ENCODE measurements around the gene FIGNL2.
"Not testable (repeated sequence)": the region's sequence is repeated elsewhere in the genome, so short reads cannot be mapped to it uniquely, and the experiment has no call there.

Gene FIGNL2

GRCh38 chr12:51848326-51848727 lies at the start of gene FIGNL2:
Gene FIGNL2, minus strand, starts transcription at chr12:51848718. Its CDS starts 26,305 bp downstream, at chr12:51822413.
- DNase-seq (ENCODE audit: low read depth in 3 of 3) = no peak

GRCh38 chr12:51897181-51897580 lies 48.7 kb upstream of the FIGNL2 start:
- no peak for DNase-seq (ENCODE audit: low read depth in 3 of 3)

GRCh38 chr12:51896236-51896635 lies 47.7 kb upstream of the FIGNL2 start:
- no peak for DNase-seq (ENCODE audit: low read depth in 3 of 3)

- no peak for DNase-seq (ENCODE audit: low read depth in 3 of 3)
Measured at GRCh38 chr12:51895378-51896135, 47.0 kb upstream of the FIGNL2 start.

GRCh38 chr12:51893786-51894185 lies 45.3 kb upstream of the FIGNL2 start:
- DNase-seq (ENCODE audit: low read depth in 3 of 3) = no peak

GRCh38 chr12:51891843-51892242 lies 43.3 kb upstream of the FIGNL2 start:
- no peak for DNase-seq (ENCODE audit: low read depth in 3 of 3)

GRCh38 chr12:51890511-51891171 lies 42.1 kb upstream of the FIGNL2 start:
- no peak for DNase-seq (ENCODE audit: low read depth in 3 of 3)

GRCh38 chr12:51890133-51890464 lies 41.6 kb upstream of the FIGNL2 start:
- no peak for DNase-seq (ENCODE audit: low read depth in 3 of 3)

GRCh38 chr12:51889216-51890132 lies 41.0 kb upstream of the FIGNL2 start:
- no peak for DNase-seq (ENCODE audit: low read depth in 3 of 3)

GRCh38 chr12:51888316-51889215 lies 40.0 kb upstream of the FIGNL2 start:
- no peak for DNase-seq (ENCODE audit: low read depth in 3 of 3)

- no peak for DNase-seq (ENCODE audit: low read depth in 3 of 3)
Measured at GRCh38 chr12:51887476-51888315, 39.2 kb upstream of the FIGNL2 start, which contains the start of gene ANKRD33. Gene ANKRD33, plus strand, starts transcription at chr12:51888103. Its CDS starts 84 bp downstream, at chr12:51888187.

GRCh38 chr12:51886021-51886710 lies 37.6 kb upstream of the FIGNL2 start:
- DNase-seq (ENCODE audit: low read depth in 3 of 3) = peak in 1 of 3 experiments; percentile 17

GRCh38 chr12:51885294-51886020 lies 36.9 kb upstream of the FIGNL2 start:
- not testable (repeated sequence) for DNase-seq (ENCODE audit: low read depth in 3 of 3)

- no peak for DNase-seq (ENCODE audit: low read depth in 3 of 3)
Measured at GRCh38 chr12:51884676-51885229, 36.2 kb upstream of the FIGNL2 start.

GRCh38 chr12:51883998-51884675 lies 35.6 kb upstream of the FIGNL2 start:
- no peak for DNase-seq (ENCODE audit: low read depth in 3 of 3)

- DNase-seq (ENCODE audit: low read depth in 3 of 3) = no peak
Measured at GRCh38 chr12:51883295-51883694, 34.8 kb upstream of the FIGNL2 start.

GRCh38 chr12:51879102-51879501 lies 30.6 kb upstream of the FIGNL2 start:
- DNase-seq (ENCODE audit: low read depth in 3 of 3) = no peak

GRCh38 chr12:51874486-51874885 lies 26.0 kb upstream of the FIGNL2 start:
- no peak for DNase-seq (ENCODE audit: low read depth in 3 of 3)
